BLaER1 treated with 17β-estradiol and CSF1 and Interleukin-3, amounts not matched to agents 10 nM and 100 nM (cell line): Measurements from ENCODE around the gene DSTN.

ENCODE experiments used
- H3K27ac ChIP-seq, 11 experiments: shearing (Covaris generic); formaldehyde crosslinking; 2 replicates each; pipeline ENCODE4 v1.8.1; 2022
- H3K27me3 ChIP-seq, 11 experiments: shearing (Covaris generic); formaldehyde crosslinking; 2 replicates each; pipeline ENCODE4 v1.8.1; 2022
- H3K36me3 ChIP-seq, 11 experiments: shearing (Covaris generic); formaldehyde crosslinking; 2 replicates each; pipeline ENCODE4 v1.8.1; 2022
- H3K4me1 ChIP-seq, 10 experiments: shearing (Covaris generic); formaldehyde crosslinking; 2 replicates each; pipeline ENCODE4 v1.8.1; 2022
- H3K4me2 ChIP-seq, 11 experiments: shearing (Covaris generic); formaldehyde crosslinking; 2 replicates each; pipeline ENCODE4 v1.8.1; 2022
- H3K4me3 ChIP-seq, 10 experiments: shearing (Covaris generic); formaldehyde crosslinking; 2 replicates each; pipeline ENCODE4 v1.8.1; 2022
- H3K9ac ChIP-seq, 11 experiments: shearing (Covaris generic); formaldehyde crosslinking; 2 replicates each; pipeline ENCODE4 v1.8.1; 2022
- H3K9me3 ChIP-seq, 11 experiments: shearing (Covaris generic); formaldehyde crosslinking; replicated peaks in 1 of 11; 2 replicates each; pipeline ENCODE4 v1.8.1; 2022
- H4K20me1 ChIP-seq, 11 experiments: shearing (Covaris generic); formaldehyde crosslinking; 2 replicates each; pipeline ENCODE4 v1.8.1; 2022
- Cebpa-rat ChIP-seq, 11 experiments: shearing (Covaris generic); IDR thresholded peaks; 2 replicates each; pipeline ENCODE4 v1.8.1; 2022

Gene DSTN

DNA sequence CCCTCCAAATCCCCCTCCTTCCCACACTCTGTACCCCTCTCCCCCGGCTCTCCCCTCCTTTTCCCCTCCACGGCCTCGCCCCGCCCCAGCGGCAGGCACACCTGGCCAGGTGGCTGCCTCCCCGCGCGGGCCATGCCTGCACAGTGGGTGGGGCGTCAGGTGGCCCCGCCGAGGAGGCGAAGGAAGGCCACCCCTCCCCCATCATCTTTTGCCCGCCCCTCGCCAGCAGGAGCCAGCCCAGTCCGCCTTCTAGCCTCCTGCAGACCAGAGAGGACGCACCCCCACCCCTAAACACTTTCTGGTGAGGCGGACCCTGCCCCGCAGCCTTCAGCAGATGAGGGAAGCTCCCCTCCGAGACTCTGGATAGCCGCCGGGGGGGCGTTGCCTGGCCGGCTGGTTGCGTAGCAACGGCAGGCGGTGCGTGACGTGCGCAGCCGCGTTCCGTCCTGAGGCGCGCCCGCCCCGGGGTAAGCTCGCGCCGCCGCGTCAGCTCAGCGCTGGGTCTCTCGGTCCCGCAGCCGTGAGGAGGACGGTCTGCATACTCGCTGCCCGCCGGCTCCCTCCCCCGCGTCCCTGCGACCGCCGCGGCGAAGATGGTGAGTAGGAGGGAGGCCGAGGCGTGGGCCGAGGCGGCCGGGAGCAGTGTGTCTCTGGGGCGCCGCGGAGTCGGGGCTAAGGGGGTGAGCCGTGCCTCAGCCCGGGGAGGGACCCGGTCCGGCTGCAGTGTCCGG lies at the start of gene DSTN:
DSTN (plus strand) TSS at position 460 of the 731 bp plus-strand sequence; CDS start at position 594, 134 bp downstream.
- Histone ChIP-seq H3K9ac (peak within 1 kb of the TSS; percentile 73 to 89 (median 83)), H3K4me2 (peak within 1 kb of the TSS; percentile 81 to 98 (median 92)), H3K36me3 (no peaks in the 10 kb centered on the region), H3K4me3 (peak within 1 kb of the TSS; percentile 83 to 99 (median 88)), H3K27me3 (peaks cover 19 to 49% (median 45%) of the 10 kb centered on the region in 11 experiments), H3K4me1 (peaks cover 11 to 39% (median 27%) of the 10 kb centered on the region in 10 experiments), H3K27ac (peak within 1 kb of the TSS; percentile 26 to 79 (median 68)), H3K9me3 (peaks cover 0 to 8% (median 0%) of the 10 kb centered on the region in 11 experiments; a peak in 1 of 22 replicates), H4K20me1 (peaks cover 0 to 42% (median 33%) of the 10 kb centered on the region in 11 experiments; a peak in 14 of 22 replicates)
- no peak for TF ChIP-seq Cebpa-rat (IDR thresholded peaks at IDR 0.05)

DNA sequence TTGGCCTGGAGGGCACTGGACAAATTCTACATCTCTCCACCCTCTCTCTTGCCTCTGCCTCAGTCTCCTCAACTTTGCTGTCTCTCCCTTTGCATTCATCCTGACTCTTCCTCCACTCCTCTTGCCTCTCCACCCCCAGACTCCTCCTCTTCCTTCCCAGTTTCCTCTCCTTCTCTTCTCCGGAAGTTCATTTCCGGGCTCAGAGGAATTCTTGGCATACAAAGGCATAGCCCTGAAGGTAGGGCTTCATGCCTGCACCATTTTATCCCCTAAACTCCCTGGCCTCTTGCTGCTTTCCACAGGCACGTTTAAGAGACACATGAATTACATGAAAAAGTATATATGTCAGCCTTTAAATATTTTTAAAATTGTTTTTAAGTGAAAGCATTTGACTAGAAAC lies 49.3 kb upstream of the DSTN start:
- Histone ChIP-seq H3K9me3 (peaks cover 0 to 22% (median 0%) of the 10 kb centered on the region in 11 experiments; a peak in 7 of 22 replicates), H3K4me3 (peak overlapping the region in 1 of 10 experiments; percentile 22; a peak in 1 of 20 replicates), H3K4me2 (peak overlapping the region; percentile 47 to 93 (median 84)), H3K36me3 (no peaks in the 10 kb centered on the region), H4K20me1 (no peaks in the 10 kb centered on the region), H3K4me1 (peaks cover 64 to 95% (median 93%) of the 10 kb centered on the region in 10 experiments), H3K27me3 (peaks cover 0 to 22% (median 3%) of the 10 kb centered on the region in 11 experiments; a peak in 14 of 22 replicates), H3K9ac (peak overlapping the region in 4 of 11 experiments; percentile 8 to 48 (median 36); a peak in 5 of 22 replicates), H3K27ac (peak overlapping the region in 8 of 11 experiments; percentile 50 to 94 (median 88); a peak in 15 of 22 replicates)
- TF ChIP-seq Cebpa-rat (IDR thresholded peaks at IDR 0.05) = no peak

GRCh38 chr20:17522528-17522927 lies 47.3 kb upstream of the DSTN start:
- no peak for TF ChIP-seq Cebpa-rat (IDR thresholded peaks at IDR 0.05)
- Histone ChIP-seq H3K4me2 (peak overlapping the region in 9 of 11 experiments; percentile 42 to 93 (median 85); a peak in 16 of 22 replicates), H3K4me3 (no peak overlapping the region), H4K20me1 (no peaks in the 10 kb centered on the region), H3K36me3 (no peaks in the 10 kb centered on the region), H3K27ac (peak overlapping the region in 4 of 11 experiments; percentile 37 to 89 (median 55); a peak in 5 of 22 replicates), H3K9me3 (peaks cover 0 to 16% (median 0%) of the 10 kb centered on the region in 11 experiments; a peak in 7 of 22 replicates), H3K9ac (no peak overlapping the region), H3K4me1 (peaks cover 51 to 84% (median 82%) of the 10 kb centered on the region in 10 experiments), H3K27me3 (peaks cover 0 to 5% (median 0%) of the 10 kb centered on the region in 11 experiments; a peak in 5 of 22 replicates)

DNA sequence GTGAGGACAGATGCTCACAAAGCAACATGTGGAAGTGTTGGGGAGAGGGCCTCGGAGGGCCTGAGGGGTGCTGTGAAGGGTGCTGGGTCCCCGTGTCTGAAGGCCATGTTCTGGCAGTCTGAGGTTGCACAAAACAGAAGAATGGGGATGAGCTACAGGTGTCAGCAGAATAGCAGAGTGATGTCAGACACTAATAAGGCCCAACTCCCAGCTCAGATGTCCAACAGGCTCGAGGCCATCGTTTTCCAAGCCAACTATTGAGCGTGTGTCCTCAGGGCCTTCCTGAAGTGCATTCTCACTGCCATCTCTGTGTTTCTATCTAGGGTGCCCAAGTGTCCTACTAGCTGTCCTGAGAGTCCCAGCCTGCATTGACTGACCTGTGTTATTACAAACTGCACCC lies 46.5 kb upstream of the DSTN start:
- H3K4me2 ChIP-seq = peak overlapping the region; percentile 43 to 93 (median 84); a peak in 19 of 22 replicates
- no peaks in the 10 kb centered on the region; a peak in 1 of 22 replicates for H3K27me3 ChIP-seq
- H3K9ac ChIP-seq = peak overlapping the region in 1 of 11 experiments; percentile 25; a peak in 4 of 22 replicates
- H3K4me3 ChIP-seq = no peak overlapping the region
- H3K9me3 ChIP-seq = peaks cover 0 to 13% (median 0%) of the 10 kb centered on the region in 11 experiments; a peak in 7 of 22 replicates
- peaks cover 43 to 76% (median 74%) of the 10 kb centered on the region in 10 experiments for H3K4me1 ChIP-seq
- no peak for TF ChIP-seq Cebpa-rat (IDR thresholded peaks at IDR 0.05)
- H3K36me3 ChIP-seq = no peaks in the 10 kb centered on the region
- no peaks in the 10 kb centered on the region for H4K20me1 ChIP-seq
- H3K27ac ChIP-seq = peak overlapping the region in 7 of 11 experiments; percentile 34 to 64 (median 55); a peak in 10 of 22 replicates

- peaks cover 0 to 2% (median 0%) of the 10 kb centered on the region in 11 experiments; a peak in 2 of 22 replicates for H3K9me3 ChIP-seq
- peaks cover 0 to 5% (median under 1%) of the 10 kb centered on the region in 11 experiments; a peak in 4 of 22 replicates for H3K27me3 ChIP-seq
- H3K9ac ChIP-seq = peak overlapping the region in 5 of 11 experiments; percentile 27 to 47 (median 38); a peak in 8 of 22 replicates
- H3K36me3 ChIP-seq = no peaks in the 10 kb centered on the region
- H3K4me1 ChIP-seq = peaks cover 30 to 63% (median 61%) of the 10 kb centered on the region in 10 experiments
- H3K4me3 ChIP-seq = peak overlapping the region in 4 of 10 experiments; percentile 7 to 33 (median 21); a peak in 5 of 20 replicates
- no peaks in the 10 kb centered on the region for H4K20me1 ChIP-seq
- peak overlapping the region in 8 of 11 experiments; percentile 8 to 59 (median 54); a peak in 14 of 22 replicates for H3K27ac ChIP-seq
- no peak for TF ChIP-seq Cebpa-rat (IDR thresholded peaks at IDR 0.05)
- peak overlapping the region; percentile 43 to 93 (median 84) for H3K4me2 ChIP-seq
Observed at GRCh38 chr20:17524560-17524959, 45.3 kb upstream of the DSTN start.

GRCh38 chr20:17525132-17525531 lies 44.7 kb upstream of the DSTN start:
- no peak for TF ChIP-seq Cebpa-rat (IDR thresholded peaks at IDR 0.05)
- peaks cover 0 to 11% (median 6%) of the 10 kb centered on the region in 11 experiments; a peak in 21 of 22 replicates for H3K27me3 ChIP-seq
- H3K4me2 ChIP-seq = peak overlapping the region; percentile 43 to 93 (median 84)
- H3K27ac ChIP-seq = peak overlapping the region in 4 of 11 experiments; percentile 46 to 57 (median 56); a peak in 6 of 22 replicates
- H3K9ac ChIP-seq = no peak overlapping the region; a peak in 1 of 22 replicates
- H3K4me3 ChIP-seq = 0 out of 20 replicates have a peak overlapping the region, but pooled peaks of 1 of the 10 experiments have one; percentile 22
- H3K9me3 ChIP-seq = no peaks in the 10 kb centered on the region
- peaks cover 28 to 59% (median 57%) of the 10 kb centered on the region in 10 experiments for H3K4me1 ChIP-seq
- no peaks in the 10 kb centered on the region for H3K36me3 ChIP-seq
- no peaks in the 10 kb centered on the region for H4K20me1 ChIP-seq

DNA sequence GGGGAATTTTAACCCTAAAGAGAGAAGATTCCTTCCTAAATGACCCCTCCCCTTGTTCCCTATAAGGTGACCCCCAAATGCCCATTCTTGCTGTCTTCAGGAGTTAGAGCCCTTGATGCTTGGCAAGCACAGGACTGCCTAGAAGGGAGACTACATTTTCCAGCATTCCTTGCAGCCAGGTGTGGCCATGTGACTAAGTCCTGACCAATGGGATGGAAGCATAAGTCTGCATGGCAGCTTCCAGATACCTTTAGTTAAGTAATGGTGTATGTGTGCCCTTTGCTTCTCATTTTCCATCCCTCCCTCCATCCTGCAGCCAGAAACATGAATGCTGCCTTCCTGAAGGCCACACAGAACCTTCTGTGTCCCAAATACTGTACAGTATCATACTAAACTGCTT lies 44.2 kb upstream of the DSTN start:
- Histone ChIP-seq H3K4me3 (no peak overlapping the region), H3K36me3 (no peaks in the 10 kb centered on the region), H4K20me1 (no peaks in the 10 kb centered on the region), H3K9ac (no peak overlapping the region), H3K27me3 (peaks cover 4 to 16% (median 11%) of the 10 kb centered on the region in 11 experiments), H3K27ac (0 out of 22 replicates have a peak overlapping the region, but pooled peaks of 1 of the 11 experiments have one; percentile 1), H3K4me2 (peak overlapping the region in 10 of 11 experiments; percentile 43 to 93 (median 84); a peak in 18 of 22 replicates), H3K9me3 (no peaks in the 10 kb centered on the region), H3K4me1 (peaks cover 23 to 59% (median 53%) of the 10 kb centered on the region in 10 experiments)
- TF ChIP-seq Cebpa-rat (IDR thresholded peaks at IDR 0.05) = no peak

GRCh38 chr20:17529586-17529985 lies 40.3 kb upstream of the DSTN start:
- no peaks in the 10 kb centered on the region for H4K20me1 ChIP-seq
- H3K36me3 ChIP-seq = no peaks in the 10 kb centered on the region
- H3K4me3 ChIP-seq = no peak overlapping the region
- no peak for TF ChIP-seq Cebpa-rat (IDR thresholded peaks at IDR 0.05)
- peaks cover 19 to 34% (median 27%) of the 10 kb centered on the region in 11 experiments for H3K27me3 ChIP-seq
- no peak overlapping the region for H3K27ac ChIP-seq
- H3K4me2 ChIP-seq = no peak overlapping the region
- H3K9me3 ChIP-seq = no peaks in the 10 kb centered on the region
- no peak overlapping the region for H3K9ac ChIP-seq
- peaks cover 23 to 48% (median 39%) of the 10 kb centered on the region in 10 experiments for H3K4me1 ChIP-seq
